ENCODE data around the gene MBP. TPM values are rescaled to one million over a fixed set of nuclear protein-coding genes. Genes with fewer than 3 reads are reported as not detected.

MBP gene
- total RNA-seq, 1 experiment from 2014 or later: 47.4 TPM

DNA sequence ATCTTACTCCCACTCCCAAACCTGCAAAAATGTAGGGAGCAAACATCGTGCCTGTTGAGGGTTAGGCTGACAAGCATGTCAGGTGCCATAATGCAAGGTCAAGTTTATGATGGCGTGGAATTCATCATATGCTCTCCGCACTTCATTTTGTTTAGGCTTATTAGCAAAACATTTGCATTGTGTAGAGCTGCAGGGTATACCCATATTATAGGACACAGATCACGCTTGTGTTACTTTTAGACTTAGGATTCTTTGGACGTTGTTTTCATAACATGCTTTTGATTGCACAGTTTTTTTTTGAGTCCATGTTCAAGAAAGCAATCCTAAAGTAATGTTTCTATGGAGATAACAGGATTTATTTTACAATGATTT is 22.9 kb downstream of the MBP start:
- ChIA-PET POLR2A (ENCODE audit: unreplicated experiment) (no interaction called here), CTCF (no interaction called here)
- intact Hi-C loops (cut with micrococcal nuclease): no loop called here
- Histone ChIP-seq H3F3A (ENCODE audit: low read length, unreplicated experiment) (no peaks in the 10 kb centered on the region), H3K27me3 (ENCODE audit: low read length) (no peaks in the 10 kb centered on the region), H3K79me2 (ENCODE audit: low read length) (peaks cover 14% of the 10 kb centered on the region; the same call in 1 of the 2 replicates), H3K9ac (ENCODE audit: low read length) (no peak overlapping the region), H3K27ac (ENCODE audit: low read length) (no peak overlapping the region), H3K9me2 (replicated peaks; ENCODE audit: low read length) (no peaks in the 10 kb centered on the region), H3K4me3 (ENCODE audit: low read length) (no peak overlapping the region), H4K20me1 (ENCODE audit: low read length) (no peaks in the 10 kb centered on the region), H3K4me1 (ENCODE audit: insufficient read depth, low read length) (no peaks in the 10 kb centered on the region), H3K4me2 (ENCODE audit: low read length) (no peak overlapping the region), H3K36me3 (ENCODE audit: low read depth, low read length) (no peaks in the 10 kb centered on the region), H3K9me3 (ENCODE audit: low read length) (no peaks in the 10 kb centered on the region), H2AFZ (ENCODE audit: low read length) (no peak overlapping the region)
- TF ChIP-seq EZH2phosphoT487 (IDR thresholded peaks at IDR 0.05; ENCODE audit: borderline replicate concordance, low read length): no peak
- no peak for TF ChIP-seq EZH2 (IDR thresholded peaks at IDR 0.05; ENCODE audit: low read length, unreplicated experiment)
- no peak for TF ChIP-seq CTCF (conservative IDR thresholded peaks at IDR 0.05; ENCODE audit: low read depth, low read length)
- no peak for DNase-seq
- BruUV-seq (replicated peaks): no TSS peak
- ATAC-seq: no peak

GRCh38 chr18:77108821-77109647 is 23.5 kb downstream of the MBP start:
- CTCF ChIA-PET: no interaction called here
- POLR2A ChIA-PET (ENCODE audit: unreplicated experiment): no interaction called here
- no peaks in the 10 kb centered on the region for H3K9me2 ChIP-seq (replicated peaks; ENCODE audit: low read length)
- peaks cover 14% of the 10 kb centered on the region; the same call in 1 of the 2 replicates for H3K79me2 ChIP-seq (ENCODE audit: low read length)
- H3K9me3 ChIP-seq (ENCODE audit: low read length): no peaks in the 10 kb centered on the region
- no peak overlapping the region for H3K27ac ChIP-seq (ENCODE audit: low read length)
- intact Hi-C loops (cut with micrococcal nuclease): no loop called here
- H2AFZ ChIP-seq (ENCODE audit: low read length): no peak overlapping the region
- no peaks in the 10 kb centered on the region for H4K20me1 ChIP-seq (ENCODE audit: low read length)
- H3K4me2 ChIP-seq (ENCODE audit: low read length): no peak overlapping the region
- BruUV-seq (replicated peaks): no TSS peak
- no peak overlapping the region for H3K9ac ChIP-seq (ENCODE audit: low read length)
- no peak for ATAC-seq
- peaks cover 4% of the 10 kb centered on the region; the same call in 1 of the 2 replicates for H3K36me3 ChIP-seq (ENCODE audit: low read depth, low read length)
- H3K4me3 ChIP-seq (ENCODE audit: low read length): no peak overlapping the region
- TF ChIP-seq EZH2 (IDR thresholded peaks at IDR 0.05; ENCODE audit: low read length, unreplicated experiment): no peak
- no peak for TF ChIP-seq CTCF (conservative IDR thresholded peaks at IDR 0.05; ENCODE audit: low read depth, low read length)
- TF ChIP-seq EZH2phosphoT487 (IDR thresholded peaks at IDR 0.05; ENCODE audit: borderline replicate concordance, low read length): no peak
- H3K27me3 ChIP-seq (ENCODE audit: low read length): no peaks in the 10 kb centered on the region
- peaks cover 5% of the 10 kb centered on the region for H3K4me1 ChIP-seq (ENCODE audit: insufficient read depth, low read length)
- no peak for DNase-seq
- no peaks in the 10 kb centered on the region for H3F3A ChIP-seq (ENCODE audit: low read length, unreplicated experiment)

All from PC-3 (cell line).